ENCODE results near the gene ZFP92. TPM values are rescaled to one million over a fixed set of nuclear protein-coding genes. Genes with fewer than 3 reads are reported as not detected.

ZFP92 gene
- polyA plus RNA-seq, 1 donor (not counting 4 experiments of a cell fraction or from before 2014, with no cell fraction given) = 0.64 TPM

DNA sequence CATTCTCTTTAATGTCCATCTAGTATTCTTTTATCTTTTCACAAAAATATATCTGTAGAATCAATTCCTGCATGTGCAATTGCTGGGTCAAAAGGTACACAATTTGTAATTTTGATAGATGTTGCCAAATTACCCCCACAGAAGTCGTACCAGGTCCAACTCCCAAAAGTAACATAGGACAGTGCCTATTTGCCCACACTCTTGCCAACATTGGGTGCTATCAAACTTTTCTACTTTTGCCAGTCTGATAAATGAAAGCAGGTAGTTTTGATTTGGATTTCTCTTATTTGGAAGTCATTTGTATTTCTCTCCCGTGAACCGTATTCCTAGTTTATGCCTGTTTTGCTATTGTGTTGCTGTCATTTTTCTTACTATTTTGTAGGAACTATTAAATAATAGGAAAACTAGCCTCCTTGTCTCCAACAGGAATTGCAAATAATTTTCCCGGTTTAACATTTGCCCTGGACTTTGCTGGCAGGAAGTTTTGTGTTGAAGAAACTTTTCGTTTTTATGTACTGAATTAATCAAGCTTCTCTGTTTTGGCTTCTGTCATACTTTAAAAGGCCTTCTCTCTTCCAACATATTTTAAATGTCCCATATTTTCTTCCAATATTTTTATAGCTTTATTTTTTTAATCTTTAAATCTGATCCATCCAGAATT is 44.3 kb upstream of the ZFP92 start:
- DNase-seq (ENCODE audit: low read depth, low spot score) (no peak), FAIRE-seq (no peak)
- Histone ChIP-seq H2AFZ (ENCODE audit: control insufficient read depth, low read length) (no peak overlapping the region), H3K27me3 (ENCODE audit: control insufficient read depth, extremely low read depth, insufficient read depth, low read length) (no peaks in the 10 kb centered on the region), H4K20me1 (ENCODE audit: control insufficient read depth, extremely low read depth, insufficient read depth, low read length) (no peaks in the 10 kb centered on the region), H3K79me2 (ENCODE audit: control insufficient read depth, insufficient read depth, low read length) (no peaks in the 10 kb centered on the region), H3K4me1 (ENCODE audit: control insufficient read depth, extremely low read depth, insufficient read depth, low read length) (no peaks in the 10 kb centered on the region), H3K9me1 (ENCODE audit: control insufficient read depth, extremely low read depth, insufficient read depth, low read length) (no peaks in the 10 kb centered on the region), H3K27ac (ENCODE audit: control insufficient read depth, insufficient read depth, low read length) (no peak overlapping the region), H3K9me3 (ENCODE audit: control insufficient read depth, low read depth, low read length) (no peaks in the 10 kb centered on the region), H3K36me3 (ENCODE audit: control insufficient read depth in 2 of 2, extremely low read depth in 1 of 2, insufficient read depth in 2 of 2, low read length in 2 of 2) (no peaks in the 10 kb centered on the region), H3K9ac (ENCODE audit: control insufficient read depth, extremely low read depth, insufficient read depth, low read length) (no peak overlapping the region), H3K4me2 (ENCODE audit: control insufficient read depth, extremely low read depth, insufficient read depth, low read depth, low read length) (no peak overlapping the region), H3K4me3 (ENCODE audit: control insufficient read depth in 2 of 3, extremely low read depth in 1 of 3, insufficient read depth in 2 of 3, low read depth in 1 of 3, low read length in 3 of 3) (no peak overlapping the region)
- TF ChIP-seq EZH2 (IDR thresholded peaks at IDR 0.05; ENCODE audit: low read length) = no peak
- TF ChIP-seq, protein P1, sequence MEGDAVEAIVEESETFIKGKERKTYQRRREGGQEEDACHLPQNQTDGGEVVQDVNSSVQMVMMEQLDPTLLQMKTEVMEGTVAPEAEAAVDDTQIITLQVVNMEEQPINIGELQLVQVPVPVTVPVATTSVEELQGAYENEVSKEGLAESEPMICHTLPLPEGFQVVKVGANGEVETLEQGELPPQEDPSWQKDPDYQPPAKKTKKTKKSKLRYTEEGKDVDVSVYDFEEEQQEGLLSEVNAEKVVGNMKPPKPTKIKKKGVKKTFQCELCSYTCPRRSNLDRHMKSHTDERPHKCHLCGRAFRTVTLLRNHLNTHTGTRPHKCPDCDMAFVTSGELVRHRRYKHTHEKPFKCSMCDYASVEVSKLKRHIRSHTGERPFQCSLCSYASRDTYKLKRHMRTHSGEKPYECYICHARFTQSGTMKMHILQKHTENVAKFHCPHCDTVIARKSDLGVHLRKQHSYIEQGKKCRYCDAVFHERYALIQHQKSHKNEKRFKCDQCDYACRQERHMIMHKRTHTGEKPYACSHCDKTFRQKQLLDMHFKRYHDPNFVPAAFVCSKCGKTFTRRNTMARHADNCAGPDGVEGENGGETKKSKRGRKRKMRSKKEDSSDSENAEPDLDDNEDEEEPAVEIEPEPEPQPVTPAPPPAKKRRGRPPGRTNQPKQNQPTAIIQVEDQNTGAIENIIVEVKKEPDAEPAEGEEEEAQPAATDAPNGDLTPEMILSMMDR (optimal IDR thresholded peaks at IDR 0.05 in 1 of 3, IDR thresholded peaks at IDR 0.05 in 1 of 3, conservative IDR thresholded peaks at IDR 0.05 in 1 of 3; ENCODE audit: extremely low read depth in 1 of 3, insufficient read depth in 2 of 3, low read length in 3 of 3) = no peak
- dilution Hi-C loops (cut with MboI; ENCODE audit: extremely low pct_ligation_motif_present, low sequenced_read_pairs) = no loop called here

DNA sequence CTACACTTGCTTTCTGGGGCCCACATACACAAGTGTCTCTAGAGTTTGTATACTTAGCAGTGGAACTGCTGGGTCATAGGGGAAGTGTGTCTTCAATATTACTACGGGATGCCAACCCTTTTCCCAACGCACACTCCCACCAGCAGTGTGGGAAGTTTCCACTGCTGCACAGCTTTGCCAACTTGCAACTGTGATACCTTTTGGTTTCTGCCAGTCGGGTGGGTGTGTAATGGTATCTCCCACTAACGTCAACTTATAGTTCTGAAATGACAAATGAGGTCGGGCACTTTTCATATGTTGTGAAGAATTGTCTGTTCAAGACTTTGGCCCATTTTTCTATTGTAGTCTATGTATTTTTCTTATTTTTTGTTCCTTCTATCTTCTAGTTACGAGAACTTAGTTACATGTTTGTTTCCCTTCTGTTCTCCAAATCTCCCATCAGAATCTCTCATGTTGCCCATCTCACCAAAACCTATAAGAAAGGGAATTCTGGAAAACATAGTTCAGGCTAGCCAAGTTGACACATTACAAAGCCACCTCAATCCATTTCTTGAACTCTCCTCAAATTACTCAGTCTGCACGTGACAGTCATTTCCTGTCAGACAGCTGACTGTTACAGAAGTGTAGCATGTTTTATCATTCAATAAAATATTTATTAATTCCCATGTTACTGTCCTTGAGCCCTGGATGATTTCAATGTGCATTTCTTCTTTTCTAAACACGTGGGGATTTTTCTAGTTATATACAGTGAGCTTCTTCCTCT is 40.8 kb upstream of the ZFP92 start:
- Histone ChIP-seq H3K27me3 (ENCODE audit: control insufficient read depth, extremely low read depth, insufficient read depth, low read length) (no peaks in the 10 kb centered on the region), H3K4me3 (ENCODE audit: control insufficient read depth in 2 of 3, extremely low read depth in 1 of 3, insufficient read depth in 2 of 3, low read depth in 1 of 3, low read length in 3 of 3) (no peak overlapping the region), H3K27ac (ENCODE audit: control insufficient read depth, insufficient read depth, low read length) (no peak overlapping the region), H3K36me3 (ENCODE audit: control insufficient read depth in 2 of 2, extremely low read depth in 1 of 2, insufficient read depth in 2 of 2, low read length in 2 of 2) (no peaks in the 10 kb centered on the region), H3K9ac (ENCODE audit: control insufficient read depth, extremely low read depth, insufficient read depth, low read length) (no peak overlapping the region), H3K4me2 (ENCODE audit: control insufficient read depth, extremely low read depth, insufficient read depth, low read depth, low read length) (no peak overlapping the region), H2AFZ (ENCODE audit: control insufficient read depth, low read length) (no peak overlapping the region), H3K9me1 (ENCODE audit: control insufficient read depth, extremely low read depth, insufficient read depth, low read length) (no peaks in the 10 kb centered on the region), H4K20me1 (ENCODE audit: control insufficient read depth, extremely low read depth, insufficient read depth, low read length) (no peaks in the 10 kb centered on the region), H3K79me2 (ENCODE audit: control insufficient read depth, insufficient read depth, low read length) (no peaks in the 10 kb centered on the region), H3K4me1 (ENCODE audit: control insufficient read depth, extremely low read depth, insufficient read depth, low read length) (no peaks in the 10 kb centered on the region), H3K9me3 (ENCODE audit: control insufficient read depth, low read depth, low read length) (no peaks in the 10 kb centered on the region)
- no peak for TF ChIP-seq EZH2 (IDR thresholded peaks at IDR 0.05; ENCODE audit: low read length)
- TF ChIP-seq, protein P1 (optimal IDR thresholded peaks at IDR 0.05 in 1 of 3, IDR thresholded peaks at IDR 0.05 in 1 of 3, conservative IDR thresholded peaks at IDR 0.05 in 1 of 3; ENCODE audit: extremely low read depth in 1 of 3, insufficient read depth in 2 of 3, low read length in 3 of 3) = no peak
- no peak for DNase-seq (ENCODE audit: low read depth, low spot score)
- dilution Hi-C loops (cut with MboI; ENCODE audit: extremely low pct_ligation_motif_present, low sequenced_read_pairs) = no loop called here
- no peak for FAIRE-seq

Data from keratinocyte (primary cell).